ENCODE results near the gene CRIM1.

The CRIM1 gene

DNA sequence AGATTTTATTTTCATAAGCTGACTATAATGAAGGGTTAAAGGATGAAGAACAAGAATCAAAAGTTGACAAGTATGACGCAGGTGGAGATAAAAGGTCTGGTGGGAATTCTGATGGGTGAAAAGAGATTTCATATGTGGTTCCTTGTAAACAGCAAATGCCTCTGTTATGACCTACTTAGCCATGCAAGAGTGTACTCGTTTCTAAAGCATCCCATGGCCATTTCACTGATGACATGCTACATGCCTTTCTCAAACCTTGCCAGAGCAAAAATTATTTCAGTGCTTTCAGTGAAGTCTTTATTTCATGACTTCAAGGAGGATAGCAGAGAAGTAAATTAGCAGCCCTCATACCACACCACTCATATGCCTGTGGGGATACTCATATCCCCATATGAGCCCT is 170.6 kb downstream of the CRIM1 start:
- H3K27me3 ChIP-seq (ENCODE audit: insufficient read depth, low read length, poor library complexity, severe bottlenecking) = no peaks in the 10 kb centered on the region
- no peak overlapping the region for H3K4me2 ChIP-seq (ENCODE audit: low read depth, low read length, poor library complexity, severe bottlenecking)
- H3K36me3 ChIP-seq (ENCODE audit: insufficient read depth, low read length) = no peaks in the 10 kb centered on the region
- no peak for TF ChIP-seq EZH2phosphoT487 (IDR thresholded peaks at IDR 0.05; ENCODE audit: borderline replicate concordance)
- TF ChIP-seq CTCF (conservative IDR thresholded peaks at IDR 0.05; ENCODE audit: low read length) = no peak
- no peaks in the 10 kb centered on the region for H3K4me1 ChIP-seq (ENCODE audit: insufficient read depth, low read length, poor library complexity, severe bottlenecking)
- no peaks in the 10 kb centered on the region for H3K79me2 ChIP-seq (ENCODE audit: insufficient read depth, low read length)
- no peaks in the 10 kb centered on the region for H3F3A ChIP-seq (ENCODE audit: low read depth)
- no peaks in the 10 kb centered on the region for H4K20me1 ChIP-seq (ENCODE audit: insufficient read depth, low read length, poor library complexity, severe bottlenecking)
- H3K9me2 ChIP-seq (replicated peaks; ENCODE audit: low read depth, low read length) = no peaks in the 10 kb centered on the region
- no peak overlapping the region for H2AFZ ChIP-seq (ENCODE audit: low read length)
- no peak overlapping the region for H3K9ac ChIP-seq (ENCODE audit: low read depth, low read length, poor library complexity, severe bottlenecking)
- H3K4me3 ChIP-seq (ENCODE audit: low read length, poor library complexity, severe bottlenecking) = no peak overlapping the region
- H3K9me3 ChIP-seq (ENCODE audit: insufficient read depth, low read depth, low read length) = no peaks in the 10 kb centered on the region

- no peaks in the 10 kb centered on the region for H3K79me2 ChIP-seq (ENCODE audit: insufficient read depth, low read length)
- no peaks in the 10 kb centered on the region for H4K20me1 ChIP-seq (ENCODE audit: insufficient read depth, low read length, poor library complexity, severe bottlenecking)
- H3K9me2 ChIP-seq (replicated peaks; ENCODE audit: low read depth, low read length) = no peaks in the 10 kb centered on the region
- no peaks in the 10 kb centered on the region for H3K4me1 ChIP-seq (ENCODE audit: insufficient read depth, low read length, poor library complexity, severe bottlenecking)
- H3K4me3 ChIP-seq (ENCODE audit: low read length, poor library complexity, severe bottlenecking) = no peak overlapping the region
- TF ChIP-seq CTCF (conservative IDR thresholded peaks at IDR 0.05; ENCODE audit: low read length) (no peak), EZH2phosphoT487 (IDR thresholded peaks at IDR 0.05; ENCODE audit: borderline replicate concordance) (no peak)
- H3K9me3 ChIP-seq (ENCODE audit: insufficient read depth, low read depth, low read length) = no peaks in the 10 kb centered on the region
- H2AFZ ChIP-seq (ENCODE audit: low read length) = no peak overlapping the region
- no peaks in the 10 kb centered on the region for H3F3A ChIP-seq (ENCODE audit: low read depth)
- no peak overlapping the region for H3K4me2 ChIP-seq (ENCODE audit: low read depth, low read length, poor library complexity, severe bottlenecking)
- H3K36me3 ChIP-seq (ENCODE audit: insufficient read depth, low read length) = no peaks in the 10 kb centered on the region
- no peaks in the 10 kb centered on the region for H3K27me3 ChIP-seq (ENCODE audit: insufficient read depth, low read length, poor library complexity, severe bottlenecking)
- H3K9ac ChIP-seq (ENCODE audit: low read depth, low read length, poor library complexity, severe bottlenecking) = no peak overlapping the region
Measured at GRCh38 chr2:36528274-36528673, 172.7 kb downstream of the CRIM1 start.

GRCh38 chr2:36528766-36529392 is 173.3 kb downstream of the CRIM1 start:
- Histone ChIP-seq H2AFZ (ENCODE audit: low read length) (no peak overlapping the region), H3K4me1 (ENCODE audit: insufficient read depth, low read length, poor library complexity, severe bottlenecking) (no peaks in the 10 kb centered on the region), H3K27me3 (ENCODE audit: insufficient read depth, low read length, poor library complexity, severe bottlenecking) (no peaks in the 10 kb centered on the region), H4K20me1 (ENCODE audit: insufficient read depth, low read length, poor library complexity, severe bottlenecking) (no peaks in the 10 kb centered on the region), H3K9ac (ENCODE audit: low read depth, low read length, poor library complexity, severe bottlenecking) (no peak overlapping the region), H3K79me2 (ENCODE audit: insufficient read depth, low read length) (no peaks in the 10 kb centered on the region), H3F3A (ENCODE audit: low read depth) (no peaks in the 10 kb centered on the region), H3K36me3 (ENCODE audit: insufficient read depth, low read length) (no peaks in the 10 kb centered on the region), H3K9me3 (ENCODE audit: insufficient read depth, low read depth, low read length) (no peaks in the 10 kb centered on the region), H3K4me3 (ENCODE audit: low read length, poor library complexity, severe bottlenecking) (no peak overlapping the region), H3K4me2 (ENCODE audit: low read depth, low read length, poor library complexity, severe bottlenecking) (no peak overlapping the region), H3K9me2 (replicated peaks; ENCODE audit: low read depth, low read length) (no peaks in the 10 kb centered on the region)
- TF ChIP-seq EZH2phosphoT487 (IDR thresholded peaks at IDR 0.05; ENCODE audit: borderline replicate concordance) = no peak
- TF ChIP-seq CTCF (conservative IDR thresholded peaks at IDR 0.05; ENCODE audit: low read length) = no peak

Measured in Loucy (cell line).